OCI-LY3 (cell line): ENCODE results near the gene BANP.
"Not testable (repeated sequence)": the region's sequence is repeated elsewhere in the genome, so short reads cannot be mapped to it uniquely, and the experiment has no call there.

ENCODE experiments used
- CTCF ChIP-seq: fragments of 200-600, 300-600 bp; sonication (generic); IDR thresholded peaks from 2 replicates; pipeline ENCODE4 v1.5.1; 2014; ENCODE audit warnings: antibody characterized with exemption, low read length, low read depth
- EZH2phosphoT487 ChIP-seq: fragments of 200-600 bp; shearing (Covaris generic); IDR thresholded peaks from 2 replicates; pipeline ENCODE4 v1.6.1; 2018; ENCODE audit warnings: antibody characterized with exemption, mixed run types, low read depth

DNA sequence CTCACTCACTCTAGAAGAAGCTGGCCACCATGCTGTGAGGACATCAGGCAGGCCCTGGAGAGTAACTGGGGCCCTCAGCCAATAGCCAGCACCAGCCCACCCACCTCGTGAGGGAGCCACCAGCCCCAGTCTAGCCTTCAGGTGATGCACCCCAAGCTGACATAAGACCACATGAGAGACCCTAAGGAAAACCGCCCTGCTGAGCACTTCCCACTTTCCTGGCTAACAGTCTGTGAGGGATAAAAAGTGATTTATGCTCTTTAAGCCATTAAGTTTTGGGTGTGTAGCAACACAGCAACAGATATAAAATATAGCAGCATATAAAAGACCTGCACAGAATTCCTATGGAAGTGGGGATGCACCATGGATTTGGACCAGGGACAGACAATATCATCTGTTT is 145.4 kb downstream of the BANP start:
- not testable (repeated sequence) for TF ChIP-seq CTCF, EZH2phosphoT487
